Stimulated activated naive CD8-positive, alpha-beta T cell treated with anti-CD3 and anti-CD28 coated beads, Interleukin-15, Interleukin-2, amounts not matched to agents 100 ng/mL and 50 ng/mL, for 24 hours (primary cell): ENCODE results near the gene DGCR2.
"Not testable (repeated sequence)": the region's sequence is repeated elsewhere in the genome, so short reads cannot be mapped to it uniquely, and the experiment has no call there.

ENCODE experiments used
- H3K27ac Mint-ChIP-seq: one replicate; pipeline ENCODE4 v1.8.0; 2021; ENCODE audit warnings: mild to moderate bottlenecking, mixed read lengths
- H3K27me3 Mint-ChIP-seq: one replicate; pipeline ENCODE4 v1.8.0; 2021; ENCODE audit warnings: mixed read lengths
- H3K36me3 Mint-ChIP-seq: one replicate; pipeline ENCODE4 v1.8.0; 2021; ENCODE audit warnings: low read depth, mixed read lengths
- H3K4me1 Mint-ChIP-seq: one replicate; pipeline ENCODE4 v1.8.0; 2021; ENCODE audit warnings: low read depth, mixed read lengths
- H3K4me3 Mint-ChIP-seq: one replicate; pipeline ENCODE4 v1.8.0; 2021; ENCODE audit warnings: mild to moderate bottlenecking, mixed read lengths
- H3K9me3 Mint-ChIP-seq: one replicate; pipeline ENCODE4 v1.8.0; 2021; ENCODE audit warnings: mixed read lengths

DGCR2 gene

DNA sequence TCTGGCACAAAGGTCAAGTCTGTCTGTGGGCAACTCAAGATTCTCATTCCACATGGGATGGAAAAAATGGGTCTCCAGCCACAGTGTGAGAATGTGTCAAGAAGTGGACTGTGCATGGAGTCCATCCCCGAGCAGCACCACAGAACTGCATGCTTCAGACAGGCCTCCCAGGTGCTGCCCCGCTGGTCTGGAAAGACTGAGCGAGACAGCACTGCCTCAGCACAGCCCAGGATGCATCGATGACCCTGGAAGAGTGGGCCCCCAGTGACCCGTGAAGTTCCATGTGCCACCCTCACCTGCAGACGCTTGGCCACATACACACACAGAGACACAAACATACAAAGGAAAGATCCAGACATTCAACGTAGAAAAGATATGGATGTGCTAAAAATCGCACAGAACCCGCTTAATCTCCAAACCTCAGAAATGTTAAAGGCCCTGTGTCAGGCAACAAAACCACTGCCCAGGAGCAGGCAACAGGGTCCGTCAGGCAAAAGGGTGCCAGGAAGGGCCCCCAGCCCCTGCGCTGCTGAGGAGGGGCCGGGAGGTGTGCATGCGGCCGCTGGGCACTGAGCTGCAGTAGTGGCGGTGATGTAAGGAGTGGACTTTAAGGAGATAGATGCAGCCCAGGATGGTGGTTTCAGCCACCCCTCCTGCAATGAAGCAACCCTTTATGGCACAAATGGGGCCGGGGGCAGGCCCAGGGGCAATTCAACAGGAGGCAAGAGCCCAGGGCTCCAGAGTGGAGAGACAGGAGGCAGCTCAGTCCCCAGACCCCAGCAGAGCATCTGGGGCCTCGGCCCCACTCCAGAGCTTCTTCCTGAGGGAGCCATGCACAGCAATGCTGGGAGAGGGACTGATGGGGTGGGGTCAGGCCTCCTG is 84.7 kb downstream of the DGCR2 start:
- Mint-ChIP-seq H3K27me3 (no peaks in the 10 kb centered on the region), H3K36me3 (peaks cover 3% of the 10 kb centered on the region), H3K4me3 (no peak overlapping the region), H3K9me3 (no peaks in the 10 kb centered on the region), H3K27ac (no peak overlapping the region), H3K4me1 (no peaks in the 10 kb centered on the region)

DNA sequence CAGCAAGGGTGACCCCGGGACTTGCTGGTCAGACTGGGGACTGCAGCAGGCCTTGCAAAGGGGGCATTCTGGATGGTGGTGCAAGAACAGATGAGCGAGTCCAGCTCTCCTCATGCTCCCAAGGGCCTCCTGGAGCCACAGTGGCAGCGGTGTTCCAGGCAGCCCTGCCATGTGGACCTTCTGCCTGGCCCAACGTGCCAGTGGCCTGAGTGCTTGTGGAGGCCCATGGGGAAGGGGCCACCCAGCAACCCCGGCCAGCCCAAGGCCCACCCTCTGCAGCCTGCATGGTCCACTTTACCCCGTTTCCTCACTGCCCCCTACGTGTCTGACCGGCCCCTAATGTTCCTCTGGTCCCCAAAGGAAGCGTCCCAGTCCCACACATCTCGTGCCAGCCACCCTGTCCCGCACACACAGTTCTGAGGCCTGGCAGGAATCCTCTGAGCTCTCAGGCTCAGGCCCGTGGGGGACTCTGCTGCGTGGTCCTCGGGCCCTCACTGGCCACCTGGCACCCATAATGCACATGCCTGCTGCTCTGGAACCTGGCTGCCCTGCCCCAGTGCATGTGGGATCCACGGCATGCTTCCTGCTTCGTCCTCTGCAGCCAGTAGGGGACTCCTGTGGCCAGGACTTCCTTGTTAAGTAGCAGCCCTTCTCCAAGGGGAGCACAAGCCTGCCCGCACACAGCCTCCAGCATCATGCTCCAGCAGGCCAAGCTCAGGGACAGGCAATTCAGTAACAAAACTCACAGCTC is 85.5 kb downstream of the DGCR2 start:
- H3K27ac Mint-ChIP-seq: no peak overlapping the region
- H3K4me3 Mint-ChIP-seq: no peak overlapping the region
- H3K9me3 Mint-ChIP-seq: no peaks in the 10 kb centered on the region
- no peaks in the 10 kb centered on the region for H3K27me3 Mint-ChIP-seq
- no peaks in the 10 kb centered on the region for H3K4me1 Mint-ChIP-seq
- peaks cover 3% of the 10 kb centered on the region for H3K36me3 Mint-ChIP-seq

DNA sequence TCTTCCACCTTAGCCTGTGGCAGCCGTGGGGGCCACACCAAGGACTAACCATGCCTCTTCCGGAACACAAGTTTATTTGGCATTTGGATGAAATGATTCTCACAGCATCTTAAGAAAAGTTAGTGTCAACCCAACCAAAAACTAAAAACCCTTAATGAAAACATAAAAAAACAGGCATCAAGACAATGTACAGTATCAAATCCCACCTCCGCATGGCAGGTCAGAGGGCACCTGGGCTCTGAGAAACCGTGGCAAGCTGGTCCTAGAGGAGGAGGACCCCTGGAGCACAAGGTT is 86.0 kb downstream of the DGCR2 start:
- Mint-ChIP-seq H3K4me3 (no peak overlapping the region), H3K4me1 (no peaks in the 10 kb centered on the region), H3K27me3 (no peaks in the 10 kb centered on the region), H3K9me3 (no peaks in the 10 kb centered on the region), H3K36me3 (peaks cover 3% of the 10 kb centered on the region), H3K27ac (no peak overlapping the region)

DNA sequence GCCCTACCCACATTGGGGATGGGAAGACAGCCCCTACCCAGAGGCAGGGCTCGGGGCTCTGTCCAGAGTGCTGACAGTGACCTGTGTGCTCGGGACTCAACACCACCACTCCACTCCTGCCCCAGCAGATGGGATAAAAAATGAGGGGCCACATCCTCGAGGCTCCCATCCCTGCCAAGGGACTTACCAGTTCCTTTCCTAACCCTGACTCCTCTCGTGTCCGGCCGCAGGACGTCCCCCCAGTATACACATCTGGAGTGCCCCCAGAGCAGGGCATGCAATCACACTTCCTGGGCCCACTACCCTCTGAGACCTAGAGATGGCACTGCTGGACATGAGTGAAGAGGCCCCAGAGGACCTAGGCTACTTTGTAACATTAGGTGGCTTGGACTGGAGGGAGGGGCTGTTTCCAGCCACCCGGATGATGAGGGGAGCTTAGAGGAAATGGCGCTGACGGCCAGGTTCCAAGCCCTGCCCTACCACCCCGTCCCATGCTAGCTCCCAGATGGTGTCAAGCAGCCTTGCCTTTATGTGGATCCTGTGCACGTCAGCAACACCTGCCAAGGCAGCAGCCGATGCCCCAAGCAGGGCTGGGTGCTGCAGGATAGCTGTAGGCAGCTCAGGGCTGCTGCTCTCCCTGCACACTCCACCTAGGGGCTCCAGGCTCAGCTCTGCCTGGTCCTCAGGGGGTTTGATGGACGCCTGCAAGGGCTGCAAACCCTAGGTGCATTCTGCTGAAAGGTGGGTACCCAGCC is 86.6 kb downstream of the DGCR2 start:
- Mint-ChIP-seq H3K27me3 (peaks cover 3% of the 10 kb centered on the region), H3K4me3 (no peak overlapping the region), H3K27ac (no peak overlapping the region), H3K9me3 (no peaks in the 10 kb centered on the region), H3K4me1 (no peaks in the 10 kb centered on the region), H3K36me3 (peaks cover 3% of the 10 kb centered on the region)

DNA sequence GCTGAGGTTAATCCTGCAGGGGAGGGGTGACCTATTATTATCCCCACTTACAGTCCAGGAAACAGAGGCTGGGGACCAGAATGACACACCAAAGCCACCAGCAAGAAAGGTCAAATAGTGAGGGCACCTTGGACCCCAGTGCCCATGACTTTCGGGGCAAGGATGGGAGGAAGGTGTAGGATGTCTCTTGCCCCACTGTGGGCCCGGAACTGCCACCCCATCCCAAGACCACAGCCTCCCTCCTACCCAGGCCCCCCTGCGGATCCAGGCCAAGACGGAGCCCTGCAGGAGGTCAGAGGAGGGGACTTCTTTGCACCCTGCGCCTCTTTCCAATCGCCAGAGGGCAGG is 87.1 kb downstream of the DGCR2 start:
- not testable (repeated sequence) for H3K4me1 Mint-ChIP-seq, H3K9me3 Mint-ChIP-seq, H3K27me3 Mint-ChIP-seq, H3K36me3 Mint-ChIP-seq, H3K4me3 Mint-ChIP-seq, H3K27ac Mint-ChIP-seq

DNA sequence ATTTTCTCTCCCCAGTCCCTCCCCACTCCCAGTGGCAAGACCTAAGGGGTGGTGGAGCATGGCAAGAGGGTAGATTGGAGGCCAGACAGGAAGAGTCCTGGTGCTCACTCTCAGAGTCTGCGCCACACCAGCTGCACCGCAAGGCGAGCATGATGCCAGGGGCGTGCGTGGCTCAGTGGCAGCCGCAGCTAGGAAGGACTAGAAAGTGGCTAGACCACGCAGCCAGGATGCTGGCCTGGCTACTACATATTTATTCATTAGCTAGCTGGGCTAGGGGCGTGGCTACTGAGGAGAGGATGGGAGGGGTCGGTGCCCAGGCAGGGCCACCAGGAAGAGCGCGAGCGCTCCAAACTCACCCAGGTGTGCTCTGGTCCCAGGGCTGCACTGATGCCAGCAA is 87.5 kb downstream of the DGCR2 start:
- not testable (repeated sequence) for H3K4me3 Mint-ChIP-seq

DNA sequence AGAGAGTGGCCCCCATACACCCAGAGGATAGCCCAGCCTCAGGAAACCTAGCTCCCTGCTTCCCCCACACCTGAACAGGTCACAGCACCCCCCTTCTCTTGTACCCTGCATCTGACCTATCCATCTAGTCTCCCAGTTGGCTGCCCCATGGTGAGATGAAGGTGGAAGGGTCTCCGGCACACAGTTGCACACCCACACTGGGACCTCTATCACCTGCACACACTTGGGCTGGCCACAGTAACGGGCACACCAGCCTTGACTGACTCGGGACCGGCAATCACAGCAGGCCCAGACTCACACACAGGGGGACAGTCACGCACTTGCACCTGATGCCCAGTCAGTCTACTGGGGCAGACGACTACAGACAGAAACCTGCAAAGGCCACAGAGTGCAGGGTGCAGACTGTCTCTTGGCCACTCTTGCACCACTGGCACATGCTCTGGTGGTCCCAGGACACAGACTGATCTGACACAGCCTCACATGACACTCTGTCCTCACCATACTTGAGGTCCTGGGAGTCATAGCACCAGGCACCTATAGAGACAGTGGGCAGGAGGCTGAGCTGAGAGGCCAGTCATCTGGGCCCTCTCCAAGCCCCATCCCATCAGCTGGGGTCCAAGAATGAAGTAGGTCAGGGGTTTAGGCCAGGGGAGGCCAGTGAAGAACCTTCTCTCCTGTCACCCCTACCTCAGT is 88.0 kb downstream of the DGCR2 start:
- not testable (repeated sequence) for H3K9me3 Mint-ChIP-seq, H3K4me3 Mint-ChIP-seq, H3K27ac Mint-ChIP-seq, H3K27me3 Mint-ChIP-seq, H3K4me1 Mint-ChIP-seq, H3K36me3 Mint-ChIP-seq

More for the DNA sequence above, 87.5 kb downstream of the DGCR2 start:
- not testable (repeated sequence) for H3K27me3 Mint-ChIP-seq, H3K36me3 Mint-ChIP-seq, H3K27ac Mint-ChIP-seq, H3K9me3 Mint-ChIP-seq, H3K4me1 Mint-ChIP-seq

DNA sequence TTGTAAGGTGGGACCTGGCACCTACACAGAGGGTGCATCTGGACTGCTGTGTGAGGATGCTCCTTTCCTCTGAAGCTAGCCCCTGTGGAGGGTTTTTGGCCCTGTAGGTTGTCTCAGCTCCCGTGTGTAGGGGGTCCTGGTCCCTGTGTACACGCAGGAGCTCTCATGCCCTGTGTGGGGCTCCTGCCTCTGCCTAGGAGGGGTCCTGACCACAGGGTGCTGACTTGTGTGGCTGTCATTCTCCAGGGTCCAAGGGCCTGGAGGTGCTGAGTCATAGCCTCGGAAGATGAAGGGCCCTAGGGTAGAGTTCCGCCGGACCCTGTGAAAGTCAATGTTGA is 88.7 kb downstream of the DGCR2 start:
- H3K4me3 Mint-ChIP-seq, H3K27ac Mint-ChIP-seq, H3K9me3 Mint-ChIP-seq, H3K4me1 Mint-ChIP-seq, H3K36me3 Mint-ChIP-seq: not testable (repeated sequence)
- H3K27me3 Mint-ChIP-seq: peaks cover 10% of the 10 kb centered on the region

DNA sequence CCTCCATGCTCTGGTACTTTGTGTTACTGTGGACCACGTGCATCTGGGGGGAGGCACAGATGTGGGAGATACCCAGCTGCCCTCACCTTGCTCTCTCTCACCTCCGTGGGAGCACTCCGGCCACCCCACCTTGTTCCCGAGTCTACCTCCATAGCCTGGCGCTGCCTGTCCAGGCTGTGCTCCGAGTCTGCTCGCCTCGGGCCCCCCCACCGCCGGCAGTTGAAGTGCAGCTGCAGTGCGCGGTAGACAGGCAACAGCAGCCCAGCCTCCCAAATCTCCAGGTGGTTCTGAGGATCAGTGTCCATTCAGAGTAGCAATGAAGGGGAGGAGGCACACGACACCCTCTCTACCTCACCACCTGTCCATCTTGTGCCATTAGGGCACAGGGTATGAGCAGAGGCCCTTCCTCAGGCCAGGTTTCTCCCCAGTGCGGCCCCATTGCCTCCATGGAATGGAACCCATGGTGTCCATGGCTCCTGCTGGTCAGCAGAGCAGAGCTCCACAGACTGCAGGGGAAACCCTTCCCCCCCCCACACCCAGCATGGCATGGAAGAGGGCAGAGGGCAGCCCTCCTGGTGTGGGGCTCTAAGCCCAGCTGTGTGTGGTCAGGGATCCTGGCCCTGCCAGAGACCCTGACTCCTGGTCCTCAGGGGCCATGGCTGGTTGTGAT is 89.2 kb downstream of the DGCR2 start:
- not testable (repeated sequence) for H3K36me3 Mint-ChIP-seq, H3K4me3 Mint-ChIP-seq, H3K9me3 Mint-ChIP-seq, H3K4me1 Mint-ChIP-seq, H3K27ac Mint-ChIP-seq
- peaks cover 11% of the 10 kb centered on the region for H3K27me3 Mint-ChIP-seq

DNA sequence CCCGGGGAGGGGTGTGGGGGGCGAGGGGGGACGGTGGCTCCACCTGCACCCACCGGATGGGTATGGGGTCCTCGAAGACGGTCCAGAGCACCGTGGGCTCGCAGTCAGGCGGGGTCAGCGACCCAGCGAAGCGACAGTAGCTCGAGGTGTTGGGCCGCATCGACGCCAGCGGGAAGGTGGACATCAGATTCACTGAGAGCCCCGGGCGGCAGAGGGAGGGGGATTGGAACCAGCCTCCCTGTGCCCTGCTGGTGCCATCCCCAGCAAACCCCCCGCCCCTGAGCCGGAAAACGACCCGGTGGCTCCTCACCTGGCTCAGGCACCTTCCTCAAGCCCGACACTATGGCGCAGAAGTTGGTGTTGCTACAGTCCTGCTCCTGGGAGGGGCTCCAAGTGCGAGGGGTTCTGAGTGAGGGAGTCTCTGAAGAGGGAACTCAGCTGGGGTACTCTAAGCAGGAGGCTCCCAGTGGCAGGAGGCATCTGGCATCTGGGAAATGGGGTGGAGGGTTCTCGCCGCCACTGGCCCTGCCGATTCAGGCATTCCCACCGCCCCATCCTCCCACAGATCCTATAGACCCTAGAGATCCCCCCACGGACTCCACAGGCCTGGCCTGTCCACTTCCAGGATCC is 89.9 kb downstream of the DGCR2 start:
- not testable (repeated sequence) for H3K4me1 Mint-ChIP-seq, H3K36me3 Mint-ChIP-seq, H3K27ac Mint-ChIP-seq

DNA sequence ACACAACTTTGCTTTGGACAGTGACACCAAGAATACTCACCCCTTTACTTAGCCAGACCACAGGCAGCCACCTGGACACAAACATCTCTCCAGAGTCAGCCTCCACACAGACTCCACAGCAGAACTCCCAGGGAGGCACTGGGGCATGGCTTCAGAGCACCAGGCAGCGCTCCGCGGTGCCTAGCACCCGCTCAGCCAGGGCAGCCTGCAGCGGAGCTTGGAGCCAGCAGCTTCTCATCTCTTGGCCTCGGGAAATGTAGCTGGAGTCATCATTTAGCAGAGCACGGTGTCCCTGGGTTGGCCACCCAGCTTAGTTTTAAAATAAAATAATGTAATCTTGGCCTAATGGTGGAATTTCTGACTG is 91.3 kb downstream of the DGCR2 start:
- not testable (repeated sequence) for H3K36me3 Mint-ChIP-seq, H3K9me3 Mint-ChIP-seq, H3K27ac Mint-ChIP-seq, H3K4me3 Mint-ChIP-seq, H3K4me1 Mint-ChIP-seq
- peaks cover 19% of the 10 kb centered on the region for H3K27me3 Mint-ChIP-seq

More for the DNA sequence above, 89.9 kb downstream of the DGCR2 start:
- not testable (repeated sequence) for H3K9me3 Mint-ChIP-seq, H3K4me3 Mint-ChIP-seq
- H3K27me3 Mint-ChIP-seq: peaks cover 14% of the 10 kb centered on the region

DNA sequence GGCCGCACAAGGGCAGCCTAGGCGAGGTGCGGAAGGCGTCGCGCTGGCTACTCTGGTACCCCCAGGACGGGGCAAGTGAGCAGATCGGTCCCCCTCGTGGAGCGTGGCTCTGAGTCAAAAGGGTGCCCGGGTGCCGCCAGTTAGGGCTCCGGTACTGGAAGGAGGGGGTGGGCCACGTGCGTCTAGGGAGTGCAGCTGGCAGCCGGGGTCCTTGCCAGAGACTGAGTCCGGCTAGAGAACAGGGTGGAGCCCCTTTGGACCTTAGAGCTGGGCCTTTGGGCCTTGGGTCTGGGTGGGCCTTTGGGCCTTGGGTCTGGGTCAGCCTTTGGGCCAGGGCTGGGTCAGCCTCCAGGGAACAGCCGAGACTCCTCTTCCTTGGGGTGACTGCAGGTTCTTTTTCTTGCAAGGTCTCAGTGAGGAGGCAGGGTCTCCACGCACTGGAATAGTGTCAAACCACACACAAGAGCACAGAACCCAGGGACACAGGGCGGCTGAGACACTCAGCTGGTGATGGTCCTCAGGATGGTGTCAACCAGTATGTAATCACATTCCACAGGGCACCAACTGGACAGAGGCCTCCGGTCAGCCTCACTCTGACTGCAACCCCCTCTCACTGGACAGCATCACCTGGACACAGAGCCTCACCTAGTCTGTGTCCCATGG is 91.9 kb downstream of the DGCR2 start:
- H3K27ac Mint-ChIP-seq, H3K4me1 Mint-ChIP-seq, H3K36me3 Mint-ChIP-seq, H3K9me3 Mint-ChIP-seq, H3K4me3 Mint-ChIP-seq: not testable (repeated sequence)
- H3K27me3 Mint-ChIP-seq: peaks cover 19% of the 10 kb centered on the region

DNA sequence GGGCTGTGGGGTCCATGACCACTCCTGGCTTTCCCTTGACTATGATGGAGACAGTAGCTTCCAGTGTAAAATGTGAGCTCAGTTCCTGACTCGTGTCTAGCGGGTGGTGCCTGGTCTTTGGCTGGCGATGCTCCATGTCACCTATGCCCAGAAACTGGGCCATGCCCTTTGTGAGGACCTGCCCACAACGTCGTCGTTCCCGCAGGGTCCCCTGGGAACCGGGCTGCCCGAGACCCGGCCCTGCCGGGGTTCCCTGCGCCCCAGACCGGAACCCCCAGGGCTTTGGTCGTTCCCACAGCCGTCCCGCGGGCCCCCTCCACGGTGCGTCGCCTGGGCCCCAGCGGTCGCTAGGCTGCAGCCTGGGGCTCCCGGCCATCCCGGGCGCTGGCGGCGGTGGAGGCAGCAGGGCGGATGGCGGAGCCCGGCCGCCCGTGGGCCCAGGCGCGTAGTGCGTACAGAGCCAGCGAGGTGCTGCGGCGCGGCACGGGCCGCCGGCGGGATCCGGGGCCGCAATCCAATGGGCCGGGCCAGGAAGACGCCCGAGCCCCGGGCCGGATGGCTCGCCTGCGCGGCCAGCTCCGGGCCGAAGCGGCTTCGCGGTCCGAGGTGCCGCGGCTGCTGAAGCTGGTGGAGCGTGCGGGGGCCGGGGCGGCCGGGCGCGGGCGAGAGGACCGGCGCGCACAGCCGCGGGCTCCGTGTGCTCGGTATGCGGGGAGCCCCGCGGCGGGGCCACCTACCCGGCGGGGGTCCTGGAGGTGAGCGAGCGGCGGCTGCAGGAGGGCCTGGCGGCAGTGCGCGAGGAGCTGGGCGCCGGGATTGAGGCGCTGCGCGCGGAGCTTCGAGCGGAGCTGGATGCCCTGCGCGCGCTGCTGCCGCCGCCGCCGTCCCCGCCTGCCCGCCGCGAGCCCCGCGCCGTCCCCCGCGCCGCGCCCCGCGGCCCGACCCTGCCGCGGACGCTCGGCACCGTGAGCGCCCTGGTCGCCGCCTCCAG is 92.8 kb downstream of the DGCR2 start:
- H3K4me3 Mint-ChIP-seq, H3K9me3 Mint-ChIP-seq, H3K27ac Mint-ChIP-seq, H3K36me3 Mint-ChIP-seq, H3K4me1 Mint-ChIP-seq: not testable (repeated sequence)
- peaks cover 20% of the 10 kb centered on the region for H3K27me3 Mint-ChIP-seq
